Measurements from ENCODE around the gene GLG1. TPM values are rescaled to one million over a fixed set of nuclear protein-coding genes. Genes with fewer than 3 reads are reported as not detected.

GLG1 gene
- total and polyA plus RNA-seq, 12 donors = 25.7 to 136 (median 103) TPM

GRCh38 chr16:74562117-74562516, 44.8 kb downstream of the GLG1 start:
- DNase-seq (no peak), ATAC-seq (no peak)
- no peaks in the 10 kb centered on the region for H3K9me3 ChIP-seq
- peaks cover 0 to 66% (median 30%) of the 10 kb centered on the region in 9 donors for H3K4me1 ChIP-seq
- no peak for TF ChIP-seq CTCF (IDR thresholded peaks at IDR 0.05)
- no peaks in the 10 kb centered on the region for H3K27me3 ChIP-seq
- H3K36me3 ChIP-seq = peaks cover 0 to 6% (median 0%) of the 10 kb centered on the region in 9 donors
- intact Hi-C loops (cut with DNase I) = no loop called here
- no peak overlapping the region for H3K4me3 ChIP-seq
- no peak overlapping the region for H3K27ac ChIP-seq
- 87 to 93% methylated on average over 1 of the region's 1 CpG for WGBS, 2 donors

GRCh38 chr16:74561626-74562025, 45.3 kb downstream of the GLG1 start:
- WGBS, 2 donors = 90 to 93% methylated on average over 2 of the region's 2 CpGs
- H3K9me3 ChIP-seq = no peaks in the 10 kb centered on the region
- H3K27me3 ChIP-seq = no peaks in the 10 kb centered on the region
- no peak for TF ChIP-seq CTCF (IDR thresholded peaks at IDR 0.05)
- H3K36me3 ChIP-seq = peaks cover 0 to 6% (median 0%) of the 10 kb centered on the region in 9 donors
- intact Hi-C loops (cut with DNase I) = no loop called here
- peaks cover 0 to 66% (median 30%) of the 10 kb centered on the region in 9 donors for H3K4me1 ChIP-seq
- H3K27ac ChIP-seq = no peak overlapping the region
- ATAC-seq (no peak), DNase-seq (no peak)
- H3K4me3 ChIP-seq = no peak overlapping the region

GRCh38 chr16:74560912-74561311, 46.0 kb downstream of the GLG1 start:
- H3K36me3 ChIP-seq = peaks cover 0 to 6% (median 0%) of the 10 kb centered on the region in 9 donors
- no peaks in the 10 kb centered on the region for H3K9me3 ChIP-seq
- 52 to 76% methylated on average over 3 of the region's 3 CpGs for WGBS, 2 donors
- TF ChIP-seq CTCF (IDR thresholded peaks at IDR 0.05) = no peak
- intact Hi-C loops (cut with DNase I) = no loop called here
- no peak overlapping the region for H3K27ac ChIP-seq
- no peaks in the 10 kb centered on the region for H3K27me3 ChIP-seq
- peak in 6 of 8 donors; percentile 44 to 82 (median 73) for ATAC-seq
- no peak overlapping the region for H3K4me3 ChIP-seq
- peaks cover 0 to 60% (median 26%) of the 10 kb centered on the region in 9 donors for H3K4me1 ChIP-seq
- DNase-seq = peak in 1 of 2 donors; percentile 23

- Histone ChIP-seq H3K4me3 (no peak overlapping the region), H3K27me3 (no peaks in the 10 kb centered on the region), H3K36me3 (peaks cover 0 to 6% (median 0%) of the 10 kb centered on the region in 9 donors), H3K4me1 (peaks cover 0 to 40% (median 21%) of the 10 kb centered on the region in 9 donors), H3K9me3 (no peaks in the 10 kb centered on the region), H3K27ac (no peak overlapping the region)
- WGBS, 2 donors = 74 to 82% methylated on average over 4 of the region's 4 CpGs
- TF ChIP-seq CTCF (IDR thresholded peaks at IDR 0.05) = no peak
- DNase-seq (no peak), ATAC-seq (no peak)
- intact Hi-C loops (cut with DNase I) = no loop called here
These were observed 48.0 kb downstream of the GLG1 start for GRCh38 chr16:74558873-74559272.

Measured in heart right ventricle (tissue), 16 donors.